Neural progenitor cell (in vitro differentiated cells): ENCODE measurements around the gene AOC2.

Source experiments
- CTCF ChIP-seq: fragments of 200-600 bp; sonication (generic); IDR thresholded peaks from 2 replicates; pipeline ENCODE4 v1.5.1; 2017; ENCODE audit warnings: antibody characterized with exemption, mild to moderate bottlenecking
- EZH2 ChIP-seq: fragments of 200-600 bp; sonication (generic); IDR thresholded peaks from 2 replicates; pipeline ENCODE4 v1.6.1; 2017; ENCODE audit warnings: antibody characterized with exemption, mild to moderate bottlenecking, moderate library complexity
- EZH2phosphoT487 ChIP-seq: fragments of 200-600 bp; sonication (generic); IDR thresholded peaks from 2 replicates; pipeline ENCODE4 v1.6.1; 2017; ENCODE audit warnings: antibody characterized with exemption

GRCh38 chr17:42877037-42877436 is 32.7 kb downstream of the AOC2 start:
- TF ChIP-seq CTCF (no peak), EZH2 (no peak), EZH2phosphoT487 (no peak)
